HG02798 (cell line): Measurements from ENCODE around the gene ARID3A.
"Not testable (repeated sequence)": the region's sequence is repeated elsewhere in the genome, so short reads cannot be mapped to it uniquely, and the experiment has no call there.

Experiments
- ATAC-seq: cut with Tn5 transposase; IDR thresholded peaks from one replicate; pipeline ENCODE4 v1.9.1; 2021; ENCODE audit warnings: mild to moderate bottlenecking; ENCODE audit not compliant: unreplicated experiment, poor library complexity

Gene ARID3A

GRCh38 chr19:891421-892200 lies 34.2 kb upstream of the ARID3A start:
- not testable (repeated sequence) for ATAC-seq

GRCh38 chr19:892243-892893 lies 33.5 kb upstream of the ARID3A start:
- ATAC-seq: no peak

- peak; percentile 86 for ATAC-seq
Measured at GRCh38 chr19:892894-893689, 32.7 kb upstream of the ARID3A start, which contains the start of the genes MED16 and RNU6-9. TSS of gene MED16 (minus strand) at chr19:893187. CDS start at chr19:891131, 2,056 bp downstream. TSS of gene RNU6-9 (plus strand) at chr19:893484.

GRCh38 chr19:896434-896833 lies 29.4 kb upstream of the ARID3A start:
- no peak for ATAC-seq

- no peak for ATAC-seq
Measured at GRCh38 chr19:896999-897398, 28.8 kb upstream of the ARID3A start.

- no peak for ATAC-seq
Measured at GRCh38 chr19:897442-898039, 28.3 kb upstream of the ARID3A start.

- ATAC-seq: no peak
Measured at GRCh38 chr19:898663-899062, 27.2 kb upstream of the ARID3A start.

- no peak for ATAC-seq
Measured at GRCh38 chr19:899336-900042, 26.3 kb upstream of the ARID3A start.

GRCh38 chr19:900043-900301 lies 25.9 kb upstream of the ARID3A start:
- no peak for ATAC-seq

- no peak for ATAC-seq
Measured at GRCh38 chr19:900302-901111, 25.3 kb upstream of the ARID3A start.

GRCh38 chr19:901216-902092 lies 24.4 kb upstream of the ARID3A start:
- no peak for ATAC-seq

GRCh38 chr19:902093-902370 lies 23.8 kb upstream of the ARID3A start:
- ATAC-seq: no peak

GRCh38 chr19:902446-903226 lies 23.2 kb upstream of the ARID3A start:
- ATAC-seq: no peak

- no peak for ATAC-seq
Measured at GRCh38 chr19:903266-903797, 22.5 kb upstream of the ARID3A start.

GRCh38 chr19:904545-904944 lies 21.3 kb upstream of the ARID3A start:
- ATAC-seq: no peak

- ATAC-seq: no peak
Measured at GRCh38 chr19:906480-906879, 19.4 kb upstream of the ARID3A start.

GRCh38 chr19:907183-907853 lies 18.5 kb upstream of the ARID3A start:
- ATAC-seq: no peak
